Mammary epithelial cell (primary cell): ENCODE data around the gene DAB2IP.

ENCODE experiments used
- EZH2 ChIP-seq: IDR thresholded peaks from 2 replicates; pipeline ENCODE4 v1.6.1; 2012; ENCODE audit warnings: low read length, inconsistent platforms, borderline replicate concordance
- TF ChIP-seq, protein P1 (sequence below), 2 donors: IDR thresholded peaks in 1 of 2; conservative IDR thresholded peaks in 1 of 2; 2 replicates each; pipeline ENCODE4 v1.5.1; 2011 to 2012; ENCODE audit warnings: inconsistent platforms in 2 of 2, low read length in 2 of 2, mild to moderate bottlenecking in 2 of 2, control low read depth in 1 of 2, low read depth in 1 of 2; ENCODE audit not compliant: insufficient read depth in 1 of 2; ENCODE audit errors: extremely low read depth in 1 of 2

DNA sequence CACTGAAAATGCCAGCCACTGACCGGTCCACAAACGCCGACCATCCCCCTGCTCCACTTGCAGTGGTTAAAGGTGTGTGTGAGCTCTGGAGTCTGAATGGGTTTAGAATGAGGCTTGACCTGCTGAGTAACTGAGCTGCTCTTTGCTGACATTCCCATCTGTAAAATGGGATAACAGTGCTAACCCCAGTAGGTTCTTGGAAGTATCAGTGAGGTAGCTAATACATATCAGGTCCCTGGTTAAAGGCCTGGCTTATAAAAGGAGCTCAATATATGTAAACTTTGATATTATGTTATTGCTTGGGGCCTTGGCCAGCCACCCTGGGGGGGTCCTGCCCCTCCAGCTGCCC is 31.1 kb upstream of the DAB2IP start:
- TF ChIP-seq, protein P1, sequence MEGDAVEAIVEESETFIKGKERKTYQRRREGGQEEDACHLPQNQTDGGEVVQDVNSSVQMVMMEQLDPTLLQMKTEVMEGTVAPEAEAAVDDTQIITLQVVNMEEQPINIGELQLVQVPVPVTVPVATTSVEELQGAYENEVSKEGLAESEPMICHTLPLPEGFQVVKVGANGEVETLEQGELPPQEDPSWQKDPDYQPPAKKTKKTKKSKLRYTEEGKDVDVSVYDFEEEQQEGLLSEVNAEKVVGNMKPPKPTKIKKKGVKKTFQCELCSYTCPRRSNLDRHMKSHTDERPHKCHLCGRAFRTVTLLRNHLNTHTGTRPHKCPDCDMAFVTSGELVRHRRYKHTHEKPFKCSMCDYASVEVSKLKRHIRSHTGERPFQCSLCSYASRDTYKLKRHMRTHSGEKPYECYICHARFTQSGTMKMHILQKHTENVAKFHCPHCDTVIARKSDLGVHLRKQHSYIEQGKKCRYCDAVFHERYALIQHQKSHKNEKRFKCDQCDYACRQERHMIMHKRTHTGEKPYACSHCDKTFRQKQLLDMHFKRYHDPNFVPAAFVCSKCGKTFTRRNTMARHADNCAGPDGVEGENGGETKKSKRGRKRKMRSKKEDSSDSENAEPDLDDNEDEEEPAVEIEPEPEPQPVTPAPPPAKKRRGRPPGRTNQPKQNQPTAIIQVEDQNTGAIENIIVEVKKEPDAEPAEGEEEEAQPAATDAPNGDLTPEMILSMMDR (conservative IDR thresholded peaks at IDR 0.05 in 1 of 2, IDR thresholded peaks at IDR 0.05 in 1 of 2; ENCODE audit: extremely low read depth in 1 of 2, insufficient read depth in 1 of 2, low read depth in 1 of 2, low read length in 2 of 2): no peak
- TF ChIP-seq EZH2: no peak
